ENCODE data around the gene ZBP1. TPM values are rescaled to one million over a fixed set of nuclear protein-coding genes. Genes with fewer than 3 reads are reported as not detected.

Gene ZBP1
- total RNA-seq, 4 donors from 2014 or later: 0.78 to 3.6 TPM; not detected in 2

- H3K4me1 ChIP-seq: peaks cover 0 to 14% (median 0%) of the 10 kb centered on the region in 4 donors
- no peaks in the 10 kb centered on the region for H3K36me3 ChIP-seq
- DNase-seq (ENCODE audit: low spot score in 2 of 2): no peak
- H3K9me3 ChIP-seq: no peaks in the 10 kb centered on the region
- no peaks in the 10 kb centered on the region for H3K27me3 ChIP-seq
- WGBS, 2 donors: 65 to 66% methylated on average over 19 of the region's 19 CpGs
- TF ChIP-seq EP300 (IDR thresholded peaks at IDR 0.05) (peak in 1 of 2 donors; percentile 13), POLR2A (IDR thresholded peaks at IDR 0.05) (no peak)
- TF ChIP-seq, protein P1, sequence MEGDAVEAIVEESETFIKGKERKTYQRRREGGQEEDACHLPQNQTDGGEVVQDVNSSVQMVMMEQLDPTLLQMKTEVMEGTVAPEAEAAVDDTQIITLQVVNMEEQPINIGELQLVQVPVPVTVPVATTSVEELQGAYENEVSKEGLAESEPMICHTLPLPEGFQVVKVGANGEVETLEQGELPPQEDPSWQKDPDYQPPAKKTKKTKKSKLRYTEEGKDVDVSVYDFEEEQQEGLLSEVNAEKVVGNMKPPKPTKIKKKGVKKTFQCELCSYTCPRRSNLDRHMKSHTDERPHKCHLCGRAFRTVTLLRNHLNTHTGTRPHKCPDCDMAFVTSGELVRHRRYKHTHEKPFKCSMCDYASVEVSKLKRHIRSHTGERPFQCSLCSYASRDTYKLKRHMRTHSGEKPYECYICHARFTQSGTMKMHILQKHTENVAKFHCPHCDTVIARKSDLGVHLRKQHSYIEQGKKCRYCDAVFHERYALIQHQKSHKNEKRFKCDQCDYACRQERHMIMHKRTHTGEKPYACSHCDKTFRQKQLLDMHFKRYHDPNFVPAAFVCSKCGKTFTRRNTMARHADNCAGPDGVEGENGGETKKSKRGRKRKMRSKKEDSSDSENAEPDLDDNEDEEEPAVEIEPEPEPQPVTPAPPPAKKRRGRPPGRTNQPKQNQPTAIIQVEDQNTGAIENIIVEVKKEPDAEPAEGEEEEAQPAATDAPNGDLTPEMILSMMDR (IDR thresholded peaks at IDR 0.05): no peak
- H3K27ac ChIP-seq: peak overlapping the region in 1 of 4 donors; percentile 75
- H3K4me3 ChIP-seq: peak overlapping the region in 1 of 4 donors; percentile 29
Measured at GRCh38 chr20:57619051-57619831, 985 bp downstream of the ZBP1 start.

DNA sequence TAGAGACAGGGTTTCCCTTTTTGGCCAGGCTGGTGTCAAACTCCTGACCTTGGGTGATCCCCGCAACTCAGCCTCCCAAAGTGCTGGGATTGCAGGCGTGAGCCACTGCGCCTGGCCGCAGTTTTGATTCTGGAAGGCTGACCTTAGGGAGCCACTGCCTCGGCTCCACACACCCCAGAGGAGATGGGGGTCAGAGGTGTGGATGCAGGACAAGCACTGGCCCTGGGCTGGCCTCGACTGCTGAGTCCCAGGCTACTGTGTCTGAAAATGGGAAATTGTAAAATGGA, 1.5 kb downstream of the ZBP1 start:
- peaks cover 0 to 14% (median 0%) of the 10 kb centered on the region in 4 donors for H3K4me1 ChIP-seq
- WGBS, 2 donors: 73 to 74% methylated on average over 6 of the region's 6 CpGs
- peak overlapping the region in 1 of 4 donors; percentile 11 for H3K4me3 ChIP-seq
- no peaks in the 10 kb centered on the region for H3K36me3 ChIP-seq
- H3K27ac ChIP-seq: peak overlapping the region in 2 of 4 donors; percentile 44 to 75
- H3K27me3 ChIP-seq: no peaks in the 10 kb centered on the region
- no peaks in the 10 kb centered on the region for H3K9me3 ChIP-seq
- TF ChIP-seq, protein P1 (IDR thresholded peaks at IDR 0.05): no peak
- TF ChIP-seq POLR2A (IDR thresholded peaks at IDR 0.05): no peak
- TF ChIP-seq EP300 (IDR thresholded peaks at IDR 0.05): no peak
- DNase-seq (ENCODE audit: low spot score in 2 of 2): no peak

DNA sequence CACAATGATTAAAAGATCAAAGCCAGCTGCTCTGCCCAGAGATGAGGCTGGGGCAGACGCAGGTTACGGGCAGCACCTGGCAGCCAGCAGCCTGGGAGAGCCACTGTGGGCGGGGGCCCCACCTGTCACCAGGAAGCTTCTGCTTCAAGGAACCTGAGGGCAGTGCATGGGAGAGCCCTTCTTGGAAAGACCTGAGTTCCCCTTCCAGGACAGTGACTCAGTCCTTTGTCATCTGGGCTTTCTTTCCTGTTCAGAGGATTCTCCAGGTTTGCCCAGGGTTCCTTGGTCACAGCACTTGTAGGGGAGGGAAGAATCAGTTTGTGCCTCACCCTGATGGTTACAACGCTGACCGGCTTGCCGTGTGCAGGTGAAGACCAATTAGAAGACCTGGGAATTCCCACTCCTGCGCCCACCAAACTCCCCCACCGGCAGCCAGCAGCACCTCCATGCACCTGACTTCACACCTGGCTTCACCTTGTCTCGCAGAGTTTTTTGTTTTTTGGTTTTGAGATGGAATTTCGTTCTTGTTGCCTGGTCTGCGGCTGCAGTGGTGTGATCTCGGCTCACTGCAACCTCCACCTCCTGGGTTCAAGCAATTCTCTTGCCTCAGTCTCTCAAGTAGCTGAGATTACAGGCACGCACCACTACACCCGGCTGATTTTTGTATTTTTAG, 2.0 kb downstream of the ZBP1 start:
- WGBS, 2 donors: 73 to 79% methylated on average over 14 of the region's 14 CpGs
- peak overlapping the region in 2 of 4 donors; percentile 44 to 75 for H3K27ac ChIP-seq
- no peak for DNase-seq (ENCODE audit: low spot score in 2 of 2)

DNA sequence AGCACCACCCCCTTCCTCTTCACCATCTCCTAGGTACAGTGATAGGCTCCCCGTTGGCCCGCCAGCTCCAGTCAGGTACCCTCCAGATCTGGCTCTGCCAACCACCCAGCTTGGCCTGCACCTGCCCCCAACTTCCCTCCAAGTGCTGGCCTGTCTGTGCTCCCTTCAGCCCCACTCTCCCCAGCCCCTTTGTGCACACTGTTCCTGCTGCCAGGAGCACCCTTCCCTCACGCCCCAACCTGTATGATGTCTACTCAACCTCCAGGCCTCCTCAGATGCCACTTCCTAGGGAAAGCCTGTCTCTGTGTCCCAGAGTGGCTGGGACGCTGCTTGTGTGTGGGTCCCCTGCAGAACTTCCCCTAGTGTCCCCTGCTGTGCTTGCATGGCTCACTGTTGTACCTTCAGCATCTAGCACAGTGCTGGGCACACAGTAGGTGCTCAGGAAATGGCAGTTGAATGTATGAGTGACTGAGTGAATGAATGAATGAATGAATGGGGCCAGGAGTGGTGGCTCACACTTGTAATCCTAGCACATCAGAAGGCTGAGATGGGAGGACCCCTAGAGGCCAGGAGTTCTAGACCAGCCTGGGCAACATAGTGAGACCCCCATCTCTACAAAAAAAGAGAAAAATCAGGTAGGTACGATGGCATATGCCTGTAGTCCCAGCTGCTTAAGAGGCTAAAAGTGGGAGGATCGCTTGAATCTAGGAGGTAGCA, 3.0 kb downstream of the ZBP1 start:
- Histone ChIP-seq H3K36me3 (no peaks in the 10 kb centered on the region), H3K27ac (no peak overlapping the region), H3K27me3 (no peaks in the 10 kb centered on the region), H3K9me3 (no peaks in the 10 kb centered on the region), H3K4me1 (peaks cover 0 to 13% (median 0%) of the 10 kb centered on the region in 4 donors), H3K4me3 (no peak overlapping the region)
- TF ChIP-seq EP300 (IDR thresholded peaks at IDR 0.05) (no peak), POLR2A (IDR thresholded peaks at IDR 0.05) (no peak)
- TF ChIP-seq, protein P1 (IDR thresholded peaks at IDR 0.05): no peak
- DNase-seq (ENCODE audit: low spot score in 2 of 2): no peak
- 90 to 95% methylated on average over 6 of the region's 6 CpGs for WGBS, 2 donors

More for the DNA sequence above, 2.0 kb downstream of the ZBP1 start:
- no peak for TF ChIP-seq EP300 (IDR thresholded peaks at IDR 0.05)
- TF ChIP-seq, protein P1 (IDR thresholded peaks at IDR 0.05): no peak
- no peak for TF ChIP-seq POLR2A (IDR thresholded peaks at IDR 0.05)
- Histone ChIP-seq H3K9me3 (no peaks in the 10 kb centered on the region), H3K36me3 (no peaks in the 10 kb centered on the region), H3K4me3 (no peak overlapping the region), H3K27me3 (no peaks in the 10 kb centered on the region), H3K4me1 (peaks cover 0 to 14% (median 0%) of the 10 kb centered on the region in 4 donors)
